Activated T-helper 1 cell treated with anti-CD3 and anti-CD28 coated beads, Interleukin-12 subunit alpha, Interleukin-12 subunit beta, Interleukin-2, Interleukin-4 antibody, amounts not matched to agents 30 ng/mL and 10 ng/mL and 1 ng/mL, durations not matched to agents 14 hours and 24 hours and 36 hours (primary cell): ENCODE results near the gene KIF18A. TPM values are rescaled to one million over a fixed set of nuclear protein-coding genes. Genes with fewer than 3 reads are reported as not detected.

ENCODE experiments used
- DNase-seq: peaks from one replicate; pipeline ENCODE4 v3.0.0; 2021; ENCODE audit warnings: low spot score
- H3K27ac Mint-ChIP-seq: one replicate; pipeline ENCODE4 v1.8.0; 2021; ENCODE audit warnings: mild to moderate bottlenecking, mixed read lengths
- H3K27me3 Mint-ChIP-seq: one replicate; pipeline ENCODE4 v1.8.0; 2022; ENCODE audit warnings: mild to moderate bottlenecking, moderate library complexity, mixed read lengths; ENCODE audit not compliant: insufficient read depth
- H3K36me3 Mint-ChIP-seq: one replicate; pipeline ENCODE4 v1.8.0; 2021; ENCODE audit warnings: low read depth, mixed read lengths
- H3K4me1 Mint-ChIP-seq: one replicate; pipeline ENCODE4 v1.8.0; 2021; ENCODE audit warnings: low read depth, mixed read lengths
- H3K4me3 Mint-ChIP-seq: one replicate; pipeline ENCODE4 v1.8.0; 2021; ENCODE audit warnings: mild to moderate bottlenecking, moderate library complexity, mixed read lengths
- H3K9me3 Mint-ChIP-seq: one replicate; pipeline ENCODE4 v1.8.0; 2021; ENCODE audit warnings: mixed read lengths
- intact Hi-C: fragments of 100-400 bp; cut with micrococcal nuclease; formaldehyde crosslinking; loops from one replicate; pipeline ENCODE4 v1.15.1; 2024
- total RNA-seq: library from RNA; stranded (reverse); gene quantifications from 2 replicates; pipeline ENCODE4 v1.2.3, GENCODE V29; 2022

KIF18A gene
- total RNA-seq, 1 donor from 2014 or later = 13.1 TPM

DNA sequence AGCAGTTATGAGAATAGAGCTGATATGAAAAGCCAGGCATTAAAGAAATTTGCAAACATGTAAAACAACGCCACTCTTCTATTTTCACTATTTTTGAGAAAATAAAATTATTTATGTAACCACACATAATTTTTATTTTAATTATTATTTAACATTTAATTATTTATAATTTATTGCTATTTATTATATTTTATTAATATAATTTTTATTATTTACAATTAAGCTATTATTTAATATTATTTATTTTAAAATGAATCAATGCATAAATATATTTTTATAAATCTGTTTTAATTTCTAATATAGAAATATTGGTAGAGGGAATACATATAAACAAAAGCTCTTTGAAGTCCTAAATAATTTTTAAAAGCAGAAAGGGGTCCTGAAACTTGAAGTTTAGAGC lies 36.7 kb downstream of the KIF18A start:
- H3K36me3 Mint-ChIP-seq = peaks cover 17% of the 10 kb centered on the region
- no peak overlapping the region for H3K4me3 Mint-ChIP-seq
- no peaks in the 10 kb centered on the region for H3K4me1 Mint-ChIP-seq
- intact Hi-C loops = no loop called here
- no peak for DNase-seq
- no peaks in the 10 kb centered on the region for H3K27me3 Mint-ChIP-seq
- H3K27ac Mint-ChIP-seq = no peak overlapping the region
- no peaks in the 10 kb centered on the region for H3K9me3 Mint-ChIP-seq

DNA sequence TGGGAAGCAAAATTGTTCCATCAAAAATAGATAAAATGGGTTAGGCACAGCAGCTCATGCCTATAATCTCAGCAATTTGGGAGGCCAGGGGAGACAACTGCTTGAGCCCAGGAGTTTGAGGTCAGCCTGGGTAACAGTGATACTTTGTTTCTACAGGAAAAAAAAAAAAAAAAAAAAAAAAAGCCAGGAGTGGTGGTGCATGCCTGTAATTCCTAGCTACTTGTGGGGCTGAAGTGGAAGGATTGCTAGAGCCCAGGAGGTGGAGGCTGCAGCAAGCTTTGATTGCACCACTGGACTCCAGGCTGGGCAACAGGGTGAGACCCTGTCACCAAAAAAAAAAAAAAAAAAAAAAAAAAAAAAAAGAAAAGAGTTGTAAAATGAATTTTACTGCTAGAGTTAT lies 49.6 kb downstream of the KIF18A start:
- Mint-ChIP-seq H3K4me1 (no peaks in the 10 kb centered on the region), H3K36me3 (peaks cover 14% of the 10 kb centered on the region), H3K27ac (no peak overlapping the region), H3K27me3 (no peaks in the 10 kb centered on the region), H3K4me3 (no peak overlapping the region), H3K9me3 (no peaks in the 10 kb centered on the region)
- DNase-seq = no peak
- intact Hi-C loops = no loop called here

DNA sequence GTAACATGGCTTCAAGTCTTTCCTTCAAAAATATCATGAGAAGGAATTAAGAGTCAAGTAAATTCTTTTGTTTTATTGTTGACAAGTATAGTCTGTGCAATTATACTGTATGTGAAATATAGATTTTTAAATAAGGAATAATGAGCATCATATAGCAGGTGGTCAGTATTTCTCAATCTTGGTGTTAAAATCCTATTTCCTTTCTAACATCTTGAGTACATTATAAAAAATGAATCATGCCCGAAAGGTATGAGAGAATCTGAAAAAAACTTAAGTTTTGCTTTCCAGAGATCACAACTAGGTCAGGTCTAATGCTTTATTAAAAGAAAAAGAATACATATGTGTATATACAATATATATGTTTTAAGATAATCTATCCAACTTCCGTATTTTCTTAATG lies 53.1 kb downstream of the KIF18A start:
- peaks cover 9% of the 10 kb centered on the region for H3K4me1 Mint-ChIP-seq
- no peaks in the 10 kb centered on the region for H3K27me3 Mint-ChIP-seq
- peaks cover 12% of the 10 kb centered on the region for H3K36me3 Mint-ChIP-seq
- H3K27ac Mint-ChIP-seq = no peak overlapping the region
- no peak overlapping the region for H3K4me3 Mint-ChIP-seq
- no peaks in the 10 kb centered on the region for H3K9me3 Mint-ChIP-seq
- no peak for DNase-seq
- intact Hi-C loops = no loop called here

DNA sequence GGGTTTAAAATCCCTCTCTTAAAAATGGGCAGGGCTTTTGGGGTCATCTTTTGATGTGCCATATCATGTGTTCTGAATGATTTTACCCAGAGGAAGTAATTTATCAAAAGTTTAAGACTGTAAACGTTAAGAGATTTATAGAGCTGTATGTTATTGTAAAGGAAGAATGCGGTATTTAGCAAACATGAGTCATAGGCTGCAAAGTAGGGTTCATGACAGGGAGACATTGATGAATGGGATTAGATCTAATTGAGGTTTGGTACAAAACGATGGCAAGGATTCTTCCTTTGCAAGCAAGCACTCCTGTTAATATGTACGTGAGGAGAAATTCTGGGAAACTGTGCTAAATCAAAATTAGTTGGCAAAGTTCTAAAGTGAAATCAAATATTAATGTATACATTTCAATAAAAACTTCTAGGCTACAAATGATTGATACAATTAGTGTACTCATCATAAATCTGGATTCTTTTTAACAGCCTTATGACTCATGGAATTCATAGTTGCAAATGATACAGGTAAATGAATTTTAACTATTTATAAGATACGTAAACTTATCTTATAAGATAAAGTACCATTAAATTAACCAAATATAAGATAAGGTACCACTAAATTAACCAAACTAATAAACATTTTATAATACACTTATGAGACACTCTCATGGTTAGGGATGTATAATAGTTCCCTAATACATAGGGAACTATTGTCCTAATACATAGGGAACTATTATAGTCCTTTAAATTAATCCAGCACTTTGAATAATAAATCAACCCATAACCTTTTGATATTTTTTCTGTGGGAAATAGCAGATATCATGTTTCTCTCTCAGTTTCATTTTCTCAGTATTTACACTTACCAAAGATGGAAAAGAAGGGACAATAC lies 58.4 kb downstream of the KIF18A start:
- Mint-ChIP-seq H3K9me3 (no peaks in the 10 kb centered on the region), H3K27me3 (no peaks in the 10 kb centered on the region), H3K27ac (no peak overlapping the region), H3K4me1 (peaks cover 9% of the 10 kb centered on the region), H3K4me3 (no peak overlapping the region), H3K36me3 (peaks cover 6% of the 10 kb centered on the region)
- DNase-seq = no peak
- intact Hi-C loops = no loop called here

DNA sequence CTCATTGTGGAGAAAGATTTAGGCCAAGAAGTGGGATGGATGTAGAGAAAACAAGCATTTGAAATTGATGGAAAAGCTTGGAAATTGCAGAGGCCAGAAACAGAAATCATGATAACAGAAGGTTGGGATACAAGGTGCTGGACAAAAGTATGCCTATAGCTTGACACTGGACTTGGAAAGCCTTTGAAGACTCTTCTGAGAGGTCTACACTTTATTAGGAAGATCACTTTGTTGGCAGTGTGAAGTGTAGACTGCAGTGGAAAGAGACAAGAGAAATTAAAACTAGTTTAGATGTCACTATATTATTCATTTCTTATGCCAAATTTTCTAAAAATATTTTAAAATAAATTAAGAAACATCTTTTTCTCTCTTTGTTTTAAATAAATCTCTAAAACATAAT lies 59.1 kb downstream of the KIF18A start:
- no peak overlapping the region for H3K4me3 Mint-ChIP-seq
- DNase-seq = no peak
- no peak overlapping the region for H3K27ac Mint-ChIP-seq
- H3K9me3 Mint-ChIP-seq = no peaks in the 10 kb centered on the region
- intact Hi-C loops = no loop called here
- H3K27me3 Mint-ChIP-seq = no peaks in the 10 kb centered on the region
- peaks cover 9% of the 10 kb centered on the region for H3K4me1 Mint-ChIP-seq
- H3K36me3 Mint-ChIP-seq = peaks cover 6% of the 10 kb centered on the region

DNA sequence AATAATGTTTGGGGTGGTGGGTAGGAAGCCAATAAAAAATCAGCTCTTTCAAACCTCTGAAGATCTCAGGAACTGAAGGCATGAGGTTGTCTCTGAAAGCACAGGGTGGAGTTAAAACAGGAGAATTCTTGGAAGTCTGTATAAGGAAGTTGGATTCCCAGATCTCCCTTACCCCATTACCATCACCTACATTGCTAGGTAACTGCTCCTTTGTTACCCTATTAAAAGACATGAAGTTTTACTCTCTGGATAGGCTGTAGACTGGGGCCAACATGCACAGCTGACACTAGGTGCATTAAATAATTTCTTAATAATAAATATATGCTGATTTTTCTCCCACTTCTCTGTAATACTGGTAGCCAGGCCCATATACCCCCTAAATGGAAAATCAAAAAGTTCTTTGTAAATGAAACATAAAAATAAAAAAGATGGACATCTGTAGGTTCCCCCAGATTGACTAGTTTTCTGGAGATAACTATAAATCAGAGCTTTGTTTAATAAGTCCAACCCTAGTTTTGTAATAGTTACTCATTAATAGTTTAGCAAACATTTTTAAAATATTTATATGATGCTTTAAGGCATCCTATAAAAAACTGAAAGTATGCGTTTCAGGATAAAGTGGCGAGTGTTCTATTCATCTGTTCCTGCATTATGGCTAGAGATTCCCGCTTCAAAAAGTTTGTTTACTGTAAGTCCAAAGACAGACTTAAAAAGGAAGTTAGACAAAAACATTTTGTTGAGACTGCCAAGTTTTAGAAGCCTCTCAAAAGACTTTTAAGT lies 63.8 kb downstream of the KIF18A start:
- Mint-ChIP-seq H3K27me3 (no peaks in the 10 kb centered on the region), H3K27ac (no peak overlapping the region), H3K4me3 (no peak overlapping the region), H3K36me3 (peaks cover 2% of the 10 kb centered on the region), H3K9me3 (no peaks in the 10 kb centered on the region), H3K4me1 (no peaks in the 10 kb centered on the region)
- DNase-seq = no peak
- intact Hi-C loops = no loop called here

DNA sequence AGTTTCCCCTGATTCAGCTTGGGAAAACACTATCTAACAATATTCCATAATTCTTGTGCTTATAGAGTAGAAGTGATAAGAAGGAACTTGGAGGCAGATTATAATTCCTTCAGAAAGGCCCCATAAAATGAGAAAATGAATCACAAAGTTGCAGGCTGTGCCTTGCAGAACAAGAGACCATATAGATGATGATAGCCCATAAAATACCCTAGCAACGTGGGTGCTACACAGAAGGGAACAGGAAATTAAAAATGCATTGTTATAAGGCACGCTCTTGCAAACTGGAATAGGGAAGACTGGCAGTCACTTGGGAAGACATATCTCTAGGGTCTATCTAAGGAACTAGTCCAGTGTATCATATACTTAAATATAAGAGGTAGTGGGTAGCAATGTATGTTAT lies 67.6 kb downstream of the KIF18A start:
- Mint-ChIP-seq H3K27ac (no peak overlapping the region), H3K27me3 (no peaks in the 10 kb centered on the region), H3K4me3 (no peak overlapping the region), H3K4me1 (no peaks in the 10 kb centered on the region), H3K9me3 (no peaks in the 10 kb centered on the region), H3K36me3 (peaks cover 5% of the 10 kb centered on the region)
- no peak for DNase-seq
- intact Hi-C loops = no loop called here

DNA sequence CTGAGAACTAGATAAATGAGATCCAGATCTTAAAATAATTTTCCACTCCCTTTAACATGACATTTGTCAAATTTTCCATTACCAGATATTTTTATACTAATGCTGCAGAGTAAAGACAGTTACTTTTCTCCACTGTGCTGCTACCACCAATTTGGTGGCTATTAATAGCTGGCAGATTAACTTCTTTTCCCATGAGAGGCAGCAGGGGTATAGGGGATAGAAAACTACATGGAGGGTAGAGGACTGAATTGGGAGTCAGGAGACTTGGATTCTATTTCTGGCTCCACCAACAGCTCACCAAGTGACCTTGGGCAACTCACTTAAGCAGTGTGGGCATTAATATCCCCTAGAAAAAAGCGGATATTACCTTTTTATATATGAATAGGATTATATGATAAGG lies 69.2 kb downstream of the KIF18A start:
- H3K4me1 Mint-ChIP-seq = no peaks in the 10 kb centered on the region
- no peak for DNase-seq
- intact Hi-C loops = no loop called here

DNA sequence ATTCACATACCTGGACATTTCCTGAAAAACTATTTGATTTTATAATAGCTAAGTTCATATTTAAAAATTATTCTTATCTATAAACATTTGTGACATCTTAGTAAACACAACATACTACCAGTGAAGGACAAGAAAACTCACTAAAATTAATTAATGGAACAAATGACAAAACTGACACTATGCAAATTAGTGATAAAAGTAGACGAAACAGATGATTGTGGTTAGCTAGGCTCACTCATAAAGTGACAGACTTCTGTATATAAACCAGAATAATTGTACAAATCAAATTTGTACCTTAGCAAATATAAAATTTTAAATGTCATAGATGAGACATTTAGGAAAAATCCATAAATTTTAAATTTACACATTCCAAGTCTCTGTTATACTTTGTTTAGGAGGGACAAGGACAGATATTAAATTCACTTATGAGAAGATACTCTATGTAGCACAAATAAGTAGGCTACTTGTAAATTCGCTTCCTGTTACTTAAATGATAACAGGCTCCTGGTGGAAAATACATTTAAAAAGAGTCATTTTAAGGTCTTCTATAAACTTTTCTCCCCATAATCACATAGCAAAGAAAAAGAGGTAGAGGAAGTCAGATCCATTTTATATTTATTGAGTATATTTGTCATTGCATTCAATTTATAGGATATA lies 81.2 kb downstream of the KIF18A start:
- H3K4me1 Mint-ChIP-seq = peaks cover 9% of the 10 kb centered on the region
- intact Hi-C loops = no loop called here
- peaks cover 27% of the 10 kb centered on the region for H3K36me3 Mint-ChIP-seq
- H3K27me3 Mint-ChIP-seq = no peaks in the 10 kb centered on the region
- H3K4me3 Mint-ChIP-seq = no peak overlapping the region
- DNase-seq = no peak
- H3K27ac Mint-ChIP-seq = no peak overlapping the region
- no peaks in the 10 kb centered on the region for H3K9me3 Mint-ChIP-seq

More for the DNA sequence above, 69.2 kb downstream of the KIF18A start:
- H3K27ac Mint-ChIP-seq = no peak overlapping the region
- no peaks in the 10 kb centered on the region for H3K9me3 Mint-ChIP-seq
- H3K27me3 Mint-ChIP-seq = no peaks in the 10 kb centered on the region
- H3K4me3 Mint-ChIP-seq = no peak overlapping the region
- peaks cover 8% of the 10 kb centered on the region for H3K36me3 Mint-ChIP-seq

DNA sequence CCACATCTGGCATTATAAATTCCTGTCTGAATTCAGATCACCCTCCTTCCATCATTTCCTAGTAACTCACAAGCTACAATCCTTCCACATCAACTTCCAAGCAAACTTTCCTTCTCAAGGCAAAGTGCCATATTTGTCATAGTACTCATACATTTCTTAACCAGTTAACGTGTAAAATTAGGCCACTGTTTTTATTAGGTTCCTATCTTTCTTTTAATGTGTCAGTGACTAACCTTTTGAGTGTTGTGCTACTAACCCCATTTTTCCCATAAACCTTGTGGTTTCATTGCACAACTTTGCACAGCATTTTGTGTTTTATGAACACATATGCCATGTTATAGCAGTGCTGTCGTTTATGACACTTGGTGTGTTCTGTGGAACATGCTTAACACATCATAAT lies 90.1 kb downstream of the KIF18A start:
- intact Hi-C loops = no loop called here
- H3K27ac Mint-ChIP-seq = no peak overlapping the region
- H3K36me3 Mint-ChIP-seq = peaks cover 11% of the 10 kb centered on the region
- no peaks in the 10 kb centered on the region for H3K27me3 Mint-ChIP-seq
- DNase-seq = no peak
- H3K4me3 Mint-ChIP-seq = no peak overlapping the region
- H3K9me3 Mint-ChIP-seq = no peaks in the 10 kb centered on the region
- no peaks in the 10 kb centered on the region for H3K4me1 Mint-ChIP-seq

DNA sequence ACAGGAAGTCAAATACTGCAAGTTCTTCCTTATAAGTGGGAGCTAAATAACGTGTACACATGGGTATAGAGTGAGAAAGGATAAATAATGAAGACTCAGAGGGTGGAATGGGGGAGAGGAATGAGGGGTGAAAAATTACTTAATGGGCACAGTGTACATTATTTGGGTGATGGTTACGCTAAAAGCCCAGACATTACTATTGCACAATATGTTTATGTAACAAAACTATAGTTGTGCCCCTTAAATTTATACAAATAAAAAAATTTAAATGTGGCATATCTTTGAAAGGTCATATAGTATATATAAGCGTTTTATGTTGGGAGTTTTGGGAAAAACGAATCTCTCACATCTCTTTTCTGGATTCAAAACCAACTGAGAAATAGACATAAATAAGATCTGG lies 96.1 kb downstream of the KIF18A start:
- Mint-ChIP-seq H3K27me3 (no peaks in the 10 kb centered on the region), H3K4me1 (no peaks in the 10 kb centered on the region), H3K36me3 (peaks cover 7% of the 10 kb centered on the region), H3K4me3 (no peak overlapping the region), H3K27ac (no peak overlapping the region), H3K9me3 (no peaks in the 10 kb centered on the region)
- intact Hi-C loops = no loop called here
- DNase-seq = no peak

DNA sequence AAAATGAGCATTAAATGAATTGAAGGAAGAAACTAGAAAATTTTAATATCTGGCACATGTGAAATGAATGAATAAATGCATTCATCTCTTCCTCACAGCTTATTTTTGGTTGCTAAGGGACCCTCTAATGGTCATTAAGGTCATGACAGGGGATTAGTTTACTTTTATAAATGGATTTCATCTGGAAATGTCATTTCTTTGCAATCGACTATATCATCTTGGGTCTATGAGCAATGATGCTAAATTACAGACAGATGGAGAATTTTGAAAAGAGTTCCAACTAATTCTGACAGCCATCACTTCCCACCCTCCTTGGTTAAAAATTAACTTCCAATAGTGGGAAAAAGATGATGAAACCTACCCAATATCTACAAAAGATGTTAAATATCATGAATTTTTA lies 98.0 kb downstream of the KIF18A start:
- peaks cover 6% of the 10 kb centered on the region for H3K36me3 Mint-ChIP-seq
- intact Hi-C loops = no loop called here
- DNase-seq = no peak
- H3K27me3 Mint-ChIP-seq = no peaks in the 10 kb centered on the region
- no peak overlapping the region for H3K27ac Mint-ChIP-seq
- no peak overlapping the region for H3K4me3 Mint-ChIP-seq
- no peaks in the 10 kb centered on the region for H3K9me3 Mint-ChIP-seq
- no peaks in the 10 kb centered on the region for H3K4me1 Mint-ChIP-seq

DNA sequence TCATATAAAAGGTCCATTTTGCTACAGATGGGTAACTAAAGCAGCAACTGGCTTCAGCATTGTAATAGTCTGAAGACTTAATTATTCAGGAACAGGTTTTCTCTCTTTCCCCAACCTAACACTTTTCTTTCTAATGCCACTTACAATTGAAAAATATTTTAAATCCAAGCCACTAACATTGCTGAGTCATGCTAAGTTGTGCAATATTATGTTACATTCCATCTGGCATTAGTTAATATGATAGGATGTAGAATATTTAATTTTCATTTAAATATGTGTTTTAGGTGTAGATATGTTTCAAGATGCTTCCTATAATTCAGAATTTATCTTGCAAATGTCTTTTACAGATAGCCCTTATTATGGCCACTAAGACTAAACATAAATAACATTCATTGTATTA lies 98.6 kb downstream of the KIF18A start:
- Mint-ChIP-seq H3K27ac (no peak overlapping the region), H3K4me3 (no peak overlapping the region), H3K36me3 (peaks cover 5% of the 10 kb centered on the region), H3K27me3 (no peaks in the 10 kb centered on the region), H3K9me3 (no peaks in the 10 kb centered on the region), H3K4me1 (no peaks in the 10 kb centered on the region)
- no peak for DNase-seq
- intact Hi-C loops = no loop called here
